Measurements from ENCODE around the gene SALL3. TPM values are rescaled to one million over a fixed set of nuclear protein-coding genes. Genes with fewer than 3 reads are reported as not detected.

The SALL3 gene
- not detected in 2 replicates for total RNA-seq (2022)
- Bru-seq, nascent RNA: not detected
- BruChase-seq, experiment 1, labeled RNA remaining after a 6-hour chase: not detected
- not detected for BruChase-seq, experiment 2, labeled RNA remaining after a 2-hour chase
- long read RNA-seq: 0 reads

- BruUV-seq (replicated peaks): no TSS peak
- no peaks in the 10 kb centered on the region for H3K27me3 Mint-ChIP-seq (ENCODE audit: unreplicated experiment)
- H3K4me1 Mint-ChIP-seq (ENCODE audit: low read depth, unreplicated experiment): no peaks in the 10 kb centered on the region
- H3K27ac Mint-ChIP-seq (ENCODE audit: unreplicated experiment): no peak within 1 kb of the TSS
- no peak within 1 kb of the TSS for H3K4me3 Mint-ChIP-seq (ENCODE audit: low read depth, unreplicated experiment)
- TF ChIP-seq CTCF (IDR thresholded peaks at IDR 0.05; ENCODE audit: unreplicated experiment): no peak
- peaks cover 8% of the 10 kb centered on the region for H3K9me3 Mint-ChIP-seq (ENCODE audit: low read depth, unreplicated experiment)
- DNase-seq: no peak
- no peaks in the 10 kb centered on the region for H3K36me3 Mint-ChIP-seq (ENCODE audit: insufficient read depth, unreplicated experiment)
- intact Hi-C loops (cut with micrococcal nuclease; ENCODE audit: unreplicated experiment): no loop called here
- CTCF ChIA-PET: no interaction called here
These were observed at the start of gene SALL3 for GRCh38 chr18:78979730-78980278. Gene SALL3 (plus strand): TSS chr18:78979818. CDS start chr18:78980275, 457 bp downstream.

GRCh38 chr18:78932281-78932680 lies 47.3 kb upstream of the SALL3 start:
- Mint-ChIP-seq H3K4me1 (ENCODE audit: low read depth, unreplicated experiment) (no peaks in the 10 kb centered on the region), H3K27me3 (ENCODE audit: unreplicated experiment) (no peaks in the 10 kb centered on the region), H3K27ac (ENCODE audit: unreplicated experiment) (no peak overlapping the region), H3K9me3 (ENCODE audit: low read depth, unreplicated experiment) (peaks cover 9% of the 10 kb centered on the region), H3K36me3 (ENCODE audit: insufficient read depth, unreplicated experiment) (no peaks in the 10 kb centered on the region), H3K4me3 (ENCODE audit: low read depth, unreplicated experiment) (no peak overlapping the region)
- no peak for DNase-seq
- BruUV-seq (replicated peaks): no TSS peak
- intact Hi-C loops (cut with micrococcal nuclease; ENCODE audit: unreplicated experiment): no loop called here
- CTCF ChIA-PET: no interaction called here
- TF ChIP-seq CTCF (IDR thresholded peaks at IDR 0.05; ENCODE audit: unreplicated experiment): no peak

GRCh38 chr18:78934003-78934402 lies 45.6 kb upstream of the SALL3 start:
- no TSS peak for BruUV-seq (replicated peaks)
- H3K4me1 Mint-ChIP-seq (ENCODE audit: low read depth, unreplicated experiment): no peaks in the 10 kb centered on the region
- H3K4me3 Mint-ChIP-seq (ENCODE audit: low read depth, unreplicated experiment): no peak overlapping the region
- no peaks in the 10 kb centered on the region for H3K36me3 Mint-ChIP-seq (ENCODE audit: insufficient read depth, unreplicated experiment)
- intact Hi-C loops (cut with micrococcal nuclease; ENCODE audit: unreplicated experiment): no loop called here
- DNase-seq: no peak
- H3K9me3 Mint-ChIP-seq (ENCODE audit: low read depth, unreplicated experiment): peaks cover 6% of the 10 kb centered on the region
- CTCF ChIA-PET: no interaction called here
- TF ChIP-seq CTCF (IDR thresholded peaks at IDR 0.05; ENCODE audit: unreplicated experiment): no peak
- H3K27ac Mint-ChIP-seq (ENCODE audit: unreplicated experiment): no peak overlapping the region
- H3K27me3 Mint-ChIP-seq (ENCODE audit: unreplicated experiment): no peaks in the 10 kb centered on the region

GRCh38 chr18:78934551-78935225 lies 44.9 kb upstream of the SALL3 start:
- TF ChIP-seq CTCF (IDR thresholded peaks at IDR 0.05; ENCODE audit: unreplicated experiment): no peak
- no peaks in the 10 kb centered on the region for H3K4me1 Mint-ChIP-seq (ENCODE audit: low read depth, unreplicated experiment)
- H3K27ac Mint-ChIP-seq (ENCODE audit: unreplicated experiment): no peak overlapping the region

More at GRCh38 chr18:78934551-78935225, 44.9 kb upstream of the SALL3 start:
- CTCF ChIA-PET: no interaction called here
- no peak for DNase-seq
- intact Hi-C loops (cut with micrococcal nuclease; ENCODE audit: unreplicated experiment): no loop called here
- peaks cover 5% of the 10 kb centered on the region for H3K9me3 Mint-ChIP-seq (ENCODE audit: low read depth, unreplicated experiment)
- BruUV-seq (replicated peaks): no TSS peak
- H3K4me3 Mint-ChIP-seq (ENCODE audit: low read depth, unreplicated experiment): no peak overlapping the region
- no peaks in the 10 kb centered on the region for H3K27me3 Mint-ChIP-seq (ENCODE audit: unreplicated experiment)
- no peaks in the 10 kb centered on the region for H3K36me3 Mint-ChIP-seq (ENCODE audit: insufficient read depth, unreplicated experiment)

Data from Calu3 (cell line).